Measurements from ENCODE around the gene CCNI2.

Gene CCNI2

DNA sequence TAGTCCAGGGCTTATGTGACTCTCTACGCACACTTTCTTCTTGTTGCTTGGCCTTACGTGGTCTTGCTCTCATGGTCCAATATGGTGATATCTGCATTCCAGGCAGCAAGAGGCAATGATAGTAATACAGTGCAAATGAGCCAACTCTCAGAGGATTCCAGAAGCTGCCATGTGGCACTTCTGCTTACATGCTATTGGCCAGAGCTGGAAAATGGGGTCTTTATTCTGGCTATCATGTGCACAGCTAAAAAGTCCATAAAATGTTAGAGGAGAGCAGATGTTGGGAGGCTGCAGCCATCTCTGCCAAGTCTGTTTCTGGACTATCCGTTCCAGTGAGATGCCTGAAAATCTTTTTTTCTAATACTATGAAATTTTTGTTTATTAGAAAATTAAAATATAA, 32.7 kb downstream of the CCNI2 start:
- H3K36me3 ChIP-seq (ENCODE audit: insufficient read depth, low read length): no peaks in the 10 kb centered on the region
- TF ChIP-seq EZH2phosphoT487 (IDR thresholded peaks at IDR 0.05; ENCODE audit: borderline replicate concordance): no peak
- TF ChIP-seq, protein P1, sequence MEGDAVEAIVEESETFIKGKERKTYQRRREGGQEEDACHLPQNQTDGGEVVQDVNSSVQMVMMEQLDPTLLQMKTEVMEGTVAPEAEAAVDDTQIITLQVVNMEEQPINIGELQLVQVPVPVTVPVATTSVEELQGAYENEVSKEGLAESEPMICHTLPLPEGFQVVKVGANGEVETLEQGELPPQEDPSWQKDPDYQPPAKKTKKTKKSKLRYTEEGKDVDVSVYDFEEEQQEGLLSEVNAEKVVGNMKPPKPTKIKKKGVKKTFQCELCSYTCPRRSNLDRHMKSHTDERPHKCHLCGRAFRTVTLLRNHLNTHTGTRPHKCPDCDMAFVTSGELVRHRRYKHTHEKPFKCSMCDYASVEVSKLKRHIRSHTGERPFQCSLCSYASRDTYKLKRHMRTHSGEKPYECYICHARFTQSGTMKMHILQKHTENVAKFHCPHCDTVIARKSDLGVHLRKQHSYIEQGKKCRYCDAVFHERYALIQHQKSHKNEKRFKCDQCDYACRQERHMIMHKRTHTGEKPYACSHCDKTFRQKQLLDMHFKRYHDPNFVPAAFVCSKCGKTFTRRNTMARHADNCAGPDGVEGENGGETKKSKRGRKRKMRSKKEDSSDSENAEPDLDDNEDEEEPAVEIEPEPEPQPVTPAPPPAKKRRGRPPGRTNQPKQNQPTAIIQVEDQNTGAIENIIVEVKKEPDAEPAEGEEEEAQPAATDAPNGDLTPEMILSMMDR (conservative IDR thresholded peaks at IDR 0.05; ENCODE audit: low read length): no peak
- H3K9me2 ChIP-seq (replicated peaks; ENCODE audit: low read depth, low read length): no peaks in the 10 kb centered on the region
- H3K4me1 ChIP-seq (ENCODE audit: insufficient read depth, low read length, poor library complexity, severe bottlenecking): peaks cover 4% of the 10 kb centered on the region
- no peak overlapping the region for H2AFZ ChIP-seq (ENCODE audit: low read length)
- H3K4me3 ChIP-seq (ENCODE audit: low read length, poor library complexity, severe bottlenecking): no peak overlapping the region
- no peak overlapping the region for H3K4me2 ChIP-seq (ENCODE audit: low read depth, low read length, poor library complexity, severe bottlenecking)
- H3K9ac ChIP-seq (ENCODE audit: low read depth, low read length, poor library complexity, severe bottlenecking): no peak overlapping the region
- H3K79me2 ChIP-seq (ENCODE audit: insufficient read depth, low read length): no peaks in the 10 kb centered on the region
- H3F3A ChIP-seq (ENCODE audit: low read depth): no peaks in the 10 kb centered on the region
- H3K9me3 ChIP-seq (ENCODE audit: insufficient read depth, low read depth, low read length): no peaks in the 10 kb centered on the region
- H3K27me3 ChIP-seq (ENCODE audit: insufficient read depth, low read length, poor library complexity, severe bottlenecking): no peaks in the 10 kb centered on the region
- no peaks in the 10 kb centered on the region for H4K20me1 ChIP-seq (ENCODE audit: insufficient read depth, low read length, poor library complexity, severe bottlenecking)

DNA sequence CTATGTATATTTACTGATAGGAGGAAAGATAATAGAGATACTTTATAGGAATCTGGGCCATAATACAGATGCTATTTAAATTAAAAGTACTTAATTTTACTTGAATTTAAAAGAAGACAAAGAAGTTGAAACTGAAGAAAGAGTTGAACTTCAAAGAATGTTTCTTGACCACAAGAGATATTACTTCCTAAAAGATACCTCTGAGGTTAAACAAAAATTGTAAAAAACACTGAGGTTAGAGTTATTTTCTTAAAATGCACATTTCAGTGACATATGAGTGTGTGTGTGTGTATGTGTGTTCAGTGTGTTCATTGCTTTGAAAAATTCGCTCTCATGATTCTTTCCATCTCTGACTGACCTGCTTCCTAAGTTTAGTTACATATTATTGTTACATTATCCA, 33.4 kb downstream of the CCNI2 start:
- no peak for TF ChIP-seq EZH2phosphoT487 (IDR thresholded peaks at IDR 0.05; ENCODE audit: borderline replicate concordance)
- TF ChIP-seq, protein P1 (conservative IDR thresholded peaks at IDR 0.05; ENCODE audit: low read length): no peak
- Histone ChIP-seq H4K20me1 (ENCODE audit: insufficient read depth, low read length, poor library complexity, severe bottlenecking) (no peaks in the 10 kb centered on the region), H3K4me2 (ENCODE audit: low read depth, low read length, poor library complexity, severe bottlenecking) (no peak overlapping the region), H3K79me2 (ENCODE audit: insufficient read depth, low read length) (no peaks in the 10 kb centered on the region), H3K4me3 (ENCODE audit: low read length, poor library complexity, severe bottlenecking) (no peak overlapping the region), H3K9ac (ENCODE audit: low read depth, low read length, poor library complexity, severe bottlenecking) (no peak overlapping the region), H3K9me3 (ENCODE audit: insufficient read depth, low read depth, low read length) (no peaks in the 10 kb centered on the region), H3K4me1 (ENCODE audit: insufficient read depth, low read length, poor library complexity, severe bottlenecking) (peaks cover 4% of the 10 kb centered on the region), H3K36me3 (ENCODE audit: insufficient read depth, low read length) (no peaks in the 10 kb centered on the region), H3F3A (ENCODE audit: low read depth) (no peaks in the 10 kb centered on the region), H2AFZ (ENCODE audit: low read length) (no peak overlapping the region), H3K27me3 (ENCODE audit: insufficient read depth, low read length, poor library complexity, severe bottlenecking) (no peaks in the 10 kb centered on the region), H3K9me2 (replicated peaks; ENCODE audit: low read depth, low read length) (no peaks in the 10 kb centered on the region)

DNA sequence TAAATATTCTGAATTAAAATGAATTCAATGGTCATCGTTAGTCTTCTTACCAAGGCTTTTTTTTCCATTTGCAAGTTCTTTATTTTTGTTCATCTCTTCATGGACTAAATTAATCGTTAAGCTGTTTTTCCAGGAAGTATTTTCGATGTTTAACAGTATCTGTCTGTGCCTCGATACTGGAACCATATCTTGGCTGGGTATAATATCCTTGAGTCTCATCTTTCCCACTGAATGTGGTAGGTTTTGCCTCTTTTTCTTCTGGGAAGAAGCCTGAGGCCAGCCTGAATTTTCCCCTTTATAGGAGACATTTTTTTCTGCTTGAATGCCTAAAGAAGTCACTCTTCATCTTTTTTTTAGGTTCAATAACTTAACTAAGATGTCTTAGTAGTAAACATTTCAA, 33.8 kb downstream of the CCNI2 start:
- Histone ChIP-seq H4K20me1 (ENCODE audit: insufficient read depth, low read length, poor library complexity, severe bottlenecking) (no peaks in the 10 kb centered on the region), H3F3A (ENCODE audit: low read depth) (no peaks in the 10 kb centered on the region), H3K9ac (ENCODE audit: low read depth, low read length, poor library complexity, severe bottlenecking) (no peak overlapping the region), H2AFZ (ENCODE audit: low read length) (no peak overlapping the region), H3K9me3 (ENCODE audit: insufficient read depth, low read depth, low read length) (no peaks in the 10 kb centered on the region), H3K79me2 (ENCODE audit: insufficient read depth, low read length) (no peaks in the 10 kb centered on the region), H3K27me3 (ENCODE audit: insufficient read depth, low read length, poor library complexity, severe bottlenecking) (no peaks in the 10 kb centered on the region), H3K4me2 (ENCODE audit: low read depth, low read length, poor library complexity, severe bottlenecking) (no peak overlapping the region), H3K36me3 (ENCODE audit: insufficient read depth, low read length) (no peaks in the 10 kb centered on the region), H3K4me1 (ENCODE audit: insufficient read depth, low read length, poor library complexity, severe bottlenecking) (peaks cover 4% of the 10 kb centered on the region), H3K4me3 (ENCODE audit: low read length, poor library complexity, severe bottlenecking) (no peak overlapping the region), H3K9me2 (replicated peaks; ENCODE audit: low read depth, low read length) (no peaks in the 10 kb centered on the region)
- TF ChIP-seq, protein P1 (conservative IDR thresholded peaks at IDR 0.05; ENCODE audit: low read length): no peak
- TF ChIP-seq EZH2phosphoT487 (IDR thresholded peaks at IDR 0.05; ENCODE audit: borderline replicate concordance): no peak
